ENCODE data around the gene JPT2.

DNA sequence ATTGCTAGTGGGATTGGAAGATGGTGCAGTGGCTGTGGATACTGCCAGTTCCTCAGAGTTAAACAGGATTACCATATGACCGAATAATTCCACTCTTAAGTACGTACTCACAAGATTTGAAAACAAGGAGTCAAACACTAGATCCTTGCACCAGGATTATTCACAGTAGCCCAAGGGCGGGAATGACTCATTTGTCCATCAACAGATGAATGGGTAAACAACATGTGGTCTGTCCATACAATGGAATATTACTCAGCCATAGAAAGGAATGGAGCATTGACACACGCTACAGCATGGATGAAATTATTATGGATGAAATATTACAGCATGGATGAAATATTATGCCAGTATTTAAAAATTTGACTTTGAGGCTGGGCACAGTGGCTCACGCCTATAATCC is 18.8 kb downstream of the JPT2 start:
- TF ChIP-seq, protein P1, sequence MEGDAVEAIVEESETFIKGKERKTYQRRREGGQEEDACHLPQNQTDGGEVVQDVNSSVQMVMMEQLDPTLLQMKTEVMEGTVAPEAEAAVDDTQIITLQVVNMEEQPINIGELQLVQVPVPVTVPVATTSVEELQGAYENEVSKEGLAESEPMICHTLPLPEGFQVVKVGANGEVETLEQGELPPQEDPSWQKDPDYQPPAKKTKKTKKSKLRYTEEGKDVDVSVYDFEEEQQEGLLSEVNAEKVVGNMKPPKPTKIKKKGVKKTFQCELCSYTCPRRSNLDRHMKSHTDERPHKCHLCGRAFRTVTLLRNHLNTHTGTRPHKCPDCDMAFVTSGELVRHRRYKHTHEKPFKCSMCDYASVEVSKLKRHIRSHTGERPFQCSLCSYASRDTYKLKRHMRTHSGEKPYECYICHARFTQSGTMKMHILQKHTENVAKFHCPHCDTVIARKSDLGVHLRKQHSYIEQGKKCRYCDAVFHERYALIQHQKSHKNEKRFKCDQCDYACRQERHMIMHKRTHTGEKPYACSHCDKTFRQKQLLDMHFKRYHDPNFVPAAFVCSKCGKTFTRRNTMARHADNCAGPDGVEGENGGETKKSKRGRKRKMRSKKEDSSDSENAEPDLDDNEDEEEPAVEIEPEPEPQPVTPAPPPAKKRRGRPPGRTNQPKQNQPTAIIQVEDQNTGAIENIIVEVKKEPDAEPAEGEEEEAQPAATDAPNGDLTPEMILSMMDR (IDR thresholded peaks at IDR 0.05; ENCODE audit: poor library complexity) = no peak
- no peak for TF ChIP-seq EZH2phosphoT487 (IDR thresholded peaks at IDR 0.05; ENCODE audit: low read depth, severe bottlenecking, unreplicated experiment)

Data from hepatocyte (in vitro differentiated cells).